NT2/D1 (cell line): ENCODE results near the gene FAM174C.

ENCODE experiments used
- YY1 ChIP-seq: IDR thresholded peaks from 2 replicates; pipeline ENCODE4 v1.6.1; 2011; ENCODE audit not compliant: insufficient read length, insufficient read depth
- ZNF274 ChIP-seq: IDR thresholded peaks from 2 replicates; pipeline ENCODE4 v1.6.1; 2011; ENCODE audit warnings: mild to moderate bottlenecking, low read depth, low read length

GRCh38 chr19:1254530-1255185, 20.7 kb upstream of the FAM174C start:
- TF ChIP-seq ZNF274: no peak
- no peak for TF ChIP-seq YY1
